HCT116 (cell line): ENCODE data around the gene CMIP. TPM values are rescaled to one million over a fixed set of nuclear protein-coding genes. Genes with fewer than 3 reads are reported as not detected.

ENCODE experiments used
- ATAC-seq: fragments of 200-7000 bp; cut with Tn5 transposase; 2 replicates; pipeline ENCODE4 v1.9.1; 2020; ENCODE audit warnings: mild to moderate bottlenecking, moderate library complexity
- BruUV-seq: library from RNA; stranded (reverse); fragments of 400-500 nt; replicated peaks from 2 replicates; lab custom pipeline; 2021; lab: Mats Ljungman, UMichigan
- CTCF ChIA-PET: fragments of 300-600 bp; sonication (Branson Sonifier 250); formaldehyde crosslinking; loops from one replicate; lab custom pipeline; 2021; ENCODE audit warnings: antibody characterized with exemption; lab: Charles Lee
- POLR2A ChIA-PET: fragments of 300-600, 350-600 bp; sonication (Branson Sonifier 250); formaldehyde crosslinking; loops from one replicate; lab custom pipeline; 2021; ENCODE audit warnings: antibody characterized with exemption; lab: Charles Lee
- RAD21 ChIA-PET, 2 experiments: fragments of 300-600 bp; sonication (Branson Sonifier 250); formaldehyde crosslinking; loops; one replicate each; lab custom pipeline; 2023; ENCODE audit warnings: low total read pairs in 2 of 2; ENCODE audit not compliant: uncharacterized antibody in 2 of 2, unreplicated experiment in 2 of 2, low non-redundant PET in 1 of 2; lab: Charles Lee
- DNase-seq: peaks from one replicate; pipeline ENCODE4 v3.0.0-alpha.2; 2010; ENCODE audit warnings: low read depth, low spot score
- H2AFZ ChIP-seq: fragments of 200-600 bp; shearing (Covaris generic), sonication (generic); 2 replicates; pipeline ENCODE4 v1.6.1; 2017; ENCODE audit warnings: low read depth, mixed run types, mixed read lengths, antibody characterized with exemption, low read length; ENCODE audit not compliant: poor library complexity, severe bottlenecking
- H3K27ac ChIP-seq: 2 replicates; pipeline ENCODE4 v1.5.1; 2012; ENCODE audit warnings: low read depth, low read length
- H3K27me3 ChIP-seq: fragments of 200-600 bp; sonication (generic); 2 replicates; pipeline ENCODE4 v1.6.1; 2016; ENCODE audit warnings: mixed run types, low read length, mixed read lengths; ENCODE audit not compliant: insufficient read depth
- H3K36me3 ChIP-seq, 2 experiments: fragments of 200-500 bp in 1 of 2; fragments of 200-600 bp in 1 of 2; sonication (Bioruptor generic) in 1 of 2; sonication (generic) in 1 of 2; 2 replicates each; pipeline versions ENCODE4 v1.5.1 to v1.6.1; 2014 to 2016; ENCODE audit warnings: low read length in 2 of 2, inconsistent platforms in 1 of 2, mixed read lengths in 1 of 2, mixed run types in 1 of 2; ENCODE audit not compliant: insufficient read depth in 2 of 2, control insufficient read depth in 1 of 2
- H3K4me1 ChIP-seq, 2 experiments: fragments of 200-600 bp in 1 of 2; sonication (generic) in 1 of 2; 2 replicates each; pipeline versions ENCODE4 v1.5.1 to v1.6.1; 2012 to 2017; ENCODE audit warnings: low read length in 2 of 2, inconsistent platforms in 1 of 2, mild to moderate bottlenecking in 1 of 2, mixed read lengths in 1 of 2, mixed run types in 1 of 2, moderate library complexity in 1 of 2; ENCODE audit not compliant: insufficient read depth in 2 of 2, control insufficient read depth in 1 of 2
- H3K4me2 ChIP-seq: fragments of 200-600 bp; sonication (generic); 2 replicates; pipeline ENCODE4 v1.6.1; 2017; ENCODE audit warnings: mixed run types, low read length, mixed read lengths
- H3K4me3 ChIP-seq, 2 experiments: fragments of 200-600 bp in 1 of 2; sonication (generic) in 1 of 2; replicated peaks in 1 of 2; 2 replicates each; pipeline ENCODE4 v1.5.1; 2011 to 2016; ENCODE audit warnings: low read length in 2 of 2, control low read depth in 1 of 2, low read depth in 1 of 2, mild to moderate bottlenecking in 1 of 2, mixed read lengths in 1 of 2, mixed run types in 1 of 2
- H3K79me2 ChIP-seq: fragments of 200-600 bp; sonication (generic); 2 replicates; pipeline ENCODE4 v1.6.1; 2017; ENCODE audit warnings: mild to moderate bottlenecking, mixed run types, low read length, moderate library complexity, mixed read lengths; ENCODE audit not compliant: insufficient read depth
- H3K9ac ChIP-seq: fragments of 200-600 bp; sonication (generic); 2 replicates; pipeline ENCODE4 v1.6.1; 2016; ENCODE audit warnings: low read length, mixed read lengths
- H3K9me2 ChIP-seq: fragments of 200-600 bp; sonication (generic), shearing (Covaris generic); 2 replicates; pipeline ENCODE4 v1.6.1; 2017; ENCODE audit warnings: mixed run types, mild to moderate bottlenecking, moderate library complexity; ENCODE audit not compliant: insufficient read depth
- H3K9me3 ChIP-seq, 2 experiments: fragments of 200-500 bp in 1 of 2; fragments of 200-600 bp in 1 of 2; sonication (Bioruptor generic) in 1 of 2; sonication (generic) in 1 of 2; 2 replicates each; pipeline ENCODE4 v1.6.1; 2014 to 2017; ENCODE audit warnings: low read length in 2 of 2, mixed read lengths in 2 of 2, inconsistent platforms in 1 of 2, low read depth in 1 of 2, mild to moderate bottlenecking in 1 of 2, mixed run types in 1 of 2, moderate library complexity in 1 of 2; ENCODE audit not compliant: control insufficient read depth in 1 of 2, insufficient read depth in 1 of 2
- H4K20me1 ChIP-seq: fragments of 200-600 bp; sonication (generic), shearing (Covaris generic); 2 replicates; pipeline ENCODE4 v1.6.1; 2017; ENCODE audit warnings: mixed run types, mild to moderate bottlenecking, moderate library complexity; ENCODE audit not compliant: insufficient read depth
- CBX3 ChIP-seq: IDR thresholded peaks from 2 replicates; pipeline ENCODE4 v1.6.1; 2012; ENCODE audit warnings: low read depth
- CTCF ChIP-seq, 3 experiments: fragments of 200-600 bp in 1 of 3; sonication (generic) in 1 of 3; IDR thresholded peaks in 2 of 3; conservative IDR thresholded peaks in 1 of 3; 2 replicates each; pipeline ENCODE4 v1.5.1; 2012 to 2017; ENCODE audit warnings: low read depth in 2 of 3, low read length in 2 of 3, antibody characterized with exemption in 1 of 3, borderline replicate concordance in 1 of 3, control low read depth in 1 of 3, mild to moderate bottlenecking in 1 of 3, mixed read lengths in 1 of 3, mixed run types in 1 of 3, moderate library complexity in 1 of 3; ENCODE audit not compliant: insufficient read depth in 1 of 3
- ELF1 ChIP-seq: IDR thresholded peaks from 2 replicates; pipeline ENCODE4 v1.6.1; 2012; ENCODE audit warnings: low read depth, borderline replicate concordance
- EZH2phosphoT487 ChIP-seq: fragments of 200-600 bp; IDR thresholded peaks from 2 replicates; pipeline ENCODE4 v1.6.1; 2018; ENCODE audit warnings: antibody characterized with exemption, borderline replicate concordance
- MAX ChIP-seq: IDR thresholded peaks from 2 replicates; pipeline ENCODE4 v1.6.1; 2012
- POLR2A ChIP-seq: IDR thresholded peaks from 2 replicates; pipeline ENCODE4 v1.7.0; 2011; ENCODE audit warnings: borderline replicate concordance; ENCODE audit not compliant: insufficient read depth, insufficient read length; ENCODE audit errors: extremely low read depth
- SIN3A ChIP-seq: IDR thresholded peaks from 2 replicates; pipeline ENCODE4 v1.6.1; 2012; ENCODE audit warnings: low read depth
- SRF ChIP-seq: IDR thresholded peaks from 2 replicates; pipeline ENCODE4 v1.6.1; 2012; ENCODE audit warnings: low read depth
- ZFX ChIP-seq: fragments of 450-650 bp; IDR thresholded peaks from 2 replicates; pipeline ENCODE4 v1.6.1; 2017
- intact Hi-C: fragments of 100-400 bp; cut with micrococcal nuclease; formaldehyde crosslinking; loops from 2 replicates; pipeline ENCODE4 v1.10.0; 2022
- total RNA-seq: library from RNA; stranded (reverse); gene quantifications from one replicate; pipeline ENCODE4 v1.2.1, GENCODE V29; 2021; ENCODE audit not compliant: unreplicated experiment
- TF ChIP-seq, protein P1 (sequence below): IDR thresholded peaks from 2 replicates; pipeline ENCODE4 v1.6.1; 2011; ENCODE audit warnings: mild to moderate bottlenecking, low read length, moderate library complexity; ENCODE audit not compliant: insufficient replicate concordance; ENCODE audit errors: extremely low read depth

Gene CMIP
- total RNA-seq, 1 experiment from 2014 or later, result 64.6 TPM

GRCh38 chr16:81686391-81687130 is 242.0 kb downstream of the CMIP start (continued):
- TF ChIP-seq POLR2A, result no peak
- TF ChIP-seq, all 23 proteins: peak for 0

- no peak overlapping the region for H3K4me2 ChIP-seq
- H3K79me2 ChIP-seq, result peaks cover 28% of the 10 kb centered on the region; the same call in 1 of the 2 replicates
- ATAC-seq, result no peak
- no peaks in the 10 kb centered on the region for H4K20me1 ChIP-seq
- H3K27ac ChIP-seq, result no peak overlapping the region
- H3K27me3 ChIP-seq, result no peaks in the 10 kb centered on the region
- H3K9ac ChIP-seq, result no peak overlapping the region
- RAD21 ChIA-PET, result no interaction called here
- intact Hi-C loops, result no loop called here
- TF ChIP-seq, protein P1, sequence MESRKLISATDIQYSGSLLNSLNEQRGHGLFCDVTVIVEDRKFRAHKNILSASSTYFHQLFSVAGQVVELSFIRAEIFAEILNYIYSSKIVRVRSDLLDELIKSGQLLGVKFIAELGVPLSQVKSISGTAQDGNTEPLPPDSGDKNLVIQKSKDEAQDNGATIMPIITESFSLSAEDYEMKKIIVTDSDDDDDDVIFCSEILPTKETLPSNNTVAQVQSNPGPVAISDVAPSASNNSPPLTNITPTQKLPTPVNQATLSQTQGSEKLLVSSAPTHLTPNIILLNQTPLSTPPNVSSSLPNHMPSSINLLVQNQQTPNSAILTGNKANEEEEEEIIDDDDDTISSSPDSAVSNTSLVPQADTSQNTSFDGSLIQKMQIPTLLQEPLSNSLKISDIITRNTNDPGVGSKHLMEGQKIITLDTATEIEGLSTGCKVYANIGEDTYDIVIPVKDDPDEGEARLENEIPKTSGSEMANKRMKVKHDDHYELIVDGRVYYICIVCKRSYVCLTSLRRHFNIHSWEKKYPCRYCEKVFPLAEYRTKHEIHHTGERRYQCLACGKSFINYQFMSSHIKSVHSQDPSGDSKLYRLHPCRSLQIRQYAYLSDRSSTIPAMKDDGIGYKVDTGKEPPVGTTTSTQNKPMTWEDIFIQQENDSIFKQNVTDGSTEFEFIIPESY, result no peak
- TF ChIP-seq SRF (no peak), CTCF (IDR thresholded peaks at IDR 0.05 in 2 of 3, conservative IDR thresholded peaks at IDR 0.05 in 1 of 3; ENCODE audit: borderline replicate concordance in 1 of 3, insufficient read depth in 1 of 3, low read depth in 2 of 3, low read length in 2 of 3) (no peak), EZH2phosphoT487 (no peak), POLR2A (no peak), SIN3A (no peak), ELF1 (no peak), CBX3 (no peak), ZFX (no peak), MAX (no peak)
- H2AFZ ChIP-seq, result no peak overlapping the region
- no TSS peak for BruUV-seq
- POLR2A ChIA-PET, result no interaction called here
- H3K4me3 ChIP-seq, result no peak overlapping the region
- DNase-seq, result no peak
- CTCF ChIA-PET, result no interaction called here
- peaks cover 0 to 5% of the 10 kb centered on the region in 2 experiments; a peak in 1 of 4 replicates for H3K36me3 ChIP-seq
- H3K9me3 ChIP-seq, result no peaks in the 10 kb centered on the region
- H3K9me2 ChIP-seq, result no peaks in the 10 kb centered on the region
- H3K4me1 ChIP-seq, result no peaks in the 10 kb centered on the region
These were observed 242.5 kb downstream of the CMIP start for GRCh38 chr16:81687131-81687456.
